ENCODE results near the gene AVPI1. TPM values are rescaled to one million over a fixed set of nuclear protein-coding genes. Genes with fewer than 3 reads are reported as not detected.

The AVPI1 gene
- total RNA-seq, 1 donor from 2014 or later, result 2.6 TPM

GRCh38 chr10:97718178-97718577, 31.1 kb upstream of the AVPI1 start:
- H3F3A ChIP-seq (ENCODE audit: low read depth), result peaks cover 45% of the 10 kb centered on the region
- H3K27me3 Mint-ChIP-seq (ENCODE audit: insufficient read depth, low read depth), result peaks cover 2% of the 10 kb centered on the region
- no peaks in the 10 kb centered on the region for H3K27me3 ChIP-seq
- H3K4me1 Mint-ChIP-seq, result peaks cover 36% of the 10 kb centered on the region
- H3K36me3 ChIP-seq, result no peaks in the 10 kb centered on the region
- peaks cover 14% of the 10 kb centered on the region for H4K20me1 ChIP-seq (ENCODE audit: low read depth)
- TF ChIP-seq EZH2 (IDR thresholded peaks at IDR 0.05) (no peak), CTCF (IDR thresholded peaks at IDR 0.05) (no peak), EZH2phosphoT487 (IDR thresholded peaks at IDR 0.05) (no peak)
- peak overlapping the region; percentile 73 for H3K27ac ChIP-seq
- H3K9me3 Mint-ChIP-seq, result no peaks in the 10 kb centered on the region
- no peak overlapping the region for H3K9ac ChIP-seq
- H3K79me2 ChIP-seq (ENCODE audit: low read depth), result peaks cover 26% of the 10 kb centered on the region
- peak overlapping the region; percentile 33 for H3K27ac Mint-ChIP-seq
- H3K36me3 Mint-ChIP-seq, result peaks cover 1% of the 10 kb centered on the region
- no peak overlapping the region for H3K4me3 Mint-ChIP-seq
- H3K9me3 ChIP-seq (ENCODE audit: low read depth), result no peaks in the 10 kb centered on the region
- H3K4me2 ChIP-seq, result peak overlapping the region; percentile 60
- peaks cover 41% of the 10 kb centered on the region for H3K4me1 ChIP-seq
- DNase-seq (ENCODE audit: low spot score), result peak; percentile 70
- H3K4me3 ChIP-seq, result no peak overlapping the region
- peak overlapping the region; percentile 31 for H2AFZ ChIP-seq (replicated peaks)

- no peak overlapping the region for H3K27ac Mint-ChIP-seq
Observed at GRCh38 chr10:97717627-97718026, 30.6 kb upstream of the AVPI1 start.

GRCh38 chr10:97715259-97715874, 28.3 kb upstream of the AVPI1 start:
- Mint-ChIP-seq H3K9me3 (no peaks in the 10 kb centered on the region), H3K36me3 (peaks cover 1% of the 10 kb centered on the region), H3K4me1 (peaks cover 45% of the 10 kb centered on the region), H3K27me3 (ENCODE audit: insufficient read depth, low read depth) (peaks cover 3% of the 10 kb centered on the region), H3K4me3 (peak overlapping the region; percentile 98), H3K27ac (no peak overlapping the region)
- Histone ChIP-seq H3K79me2 (ENCODE audit: low read depth) (peaks cover 26% of the 10 kb centered on the region), H4K20me1 (ENCODE audit: low read depth) (peaks cover 14% of the 10 kb centered on the region), H3K27ac (no peak overlapping the region), H3K4me3 (peak overlapping the region; percentile 58), H3K4me1 (peaks cover 47% of the 10 kb centered on the region), H2AFZ (replicated peaks) (peak overlapping the region; percentile 73), H3K9me3 (ENCODE audit: low read depth) (no peaks in the 10 kb centered on the region), H3K4me2 (peak overlapping the region; percentile 87), H3K27me3 (no peaks in the 10 kb centered on the region), H3K36me3 (no peaks in the 10 kb centered on the region), H3F3A (ENCODE audit: low read depth) (peaks cover 53% of the 10 kb centered on the region), H3K9ac (no peak overlapping the region)
- TF ChIP-seq EZH2 (IDR thresholded peaks at IDR 0.05) (no peak), EZH2phosphoT487 (IDR thresholded peaks at IDR 0.05) (no peak), CTCF (IDR thresholded peaks at IDR 0.05) (no peak)
- peak; percentile 25 for DNase-seq (ENCODE audit: low spot score)

More at GRCh38 chr10:97717627-97718026, 30.6 kb upstream of the AVPI1 start:
- Histone ChIP-seq H4K20me1 (ENCODE audit: low read depth) (peaks cover 14% of the 10 kb centered on the region), H3K27me3 (no peaks in the 10 kb centered on the region), H3K4me1 (peaks cover 47% of the 10 kb centered on the region), H3K4me2 (no peak overlapping the region), H3K36me3 (no peaks in the 10 kb centered on the region), H2AFZ (replicated peaks) (no peak overlapping the region), H3K9ac (no peak overlapping the region), H3K27ac (peak overlapping the region; percentile 73), H3F3A (ENCODE audit: low read depth) (peaks cover 49% of the 10 kb centered on the region), H3K4me3 (no peak overlapping the region), H3K9me3 (ENCODE audit: low read depth) (no peaks in the 10 kb centered on the region), H3K79me2 (ENCODE audit: low read depth) (peaks cover 26% of the 10 kb centered on the region)
- Mint-ChIP-seq H3K9me3 (no peaks in the 10 kb centered on the region), H3K36me3 (peaks cover 1% of the 10 kb centered on the region), H3K4me1 (peaks cover 41% of the 10 kb centered on the region), H3K27me3 (ENCODE audit: insufficient read depth, low read depth) (peaks cover 2% of the 10 kb centered on the region), H3K4me3 (no peak overlapping the region)
- DNase-seq (ENCODE audit: low spot score), result no peak
- TF ChIP-seq CTCF (IDR thresholded peaks at IDR 0.05) (no peak), EZH2 (IDR thresholded peaks at IDR 0.05) (no peak), EZH2phosphoT487 (IDR thresholded peaks at IDR 0.05) (no peak)
